ENCODE measurements around the gene ZNF608. TPM values are rescaled to one million over a fixed set of nuclear protein-coding genes. Genes with fewer than 3 reads are reported as not detected.

The ZNF608 gene
- total and polyA plus RNA-seq, 2 donors (not counting 3 experiments of a cell fraction or from before 2014, with no cell fraction given): 16.2 to 33.6 TPM

GRCh38 chr5:124718380-124718789 lies 28.1 kb downstream of the ZNF608 start:
- Histone ChIP-seq H3K79me2 (ENCODE audit: control insufficient read depth, insufficient read depth, low read length) (peaks cover 6% of the 10 kb centered on the region), H3K27ac (ENCODE audit: insufficient read depth, low read depth, low read length) (no peak overlapping the region), H3K4me2 (ENCODE audit: insufficient read depth, low read length) (no peak overlapping the region), H3K4me1 (ENCODE audit: control insufficient read depth, extremely low read depth, insufficient read depth, low read length) (peaks cover 5% of the 10 kb centered on the region), H3K9me1 (replicated peaks; ENCODE audit: control insufficient read depth, extremely low read depth, insufficient read depth, low read length) (no peaks in the 10 kb centered on the region), H3K27me3 (ENCODE audit: control insufficient read depth in 2 of 2, insufficient read depth in 2 of 2, low read length in 2 of 2) (no peaks in the 10 kb centered on the region), H3K9me3 (replicated peaks; ENCODE audit: control insufficient read depth, insufficient read depth, low read length) (no peaks in the 10 kb centered on the region), H3K36me3 (ENCODE audit: control insufficient read depth in 2 of 2, extremely low read depth in 1 of 2, insufficient read depth in 2 of 2, low read length in 2 of 2) (no peaks in the 10 kb centered on the region), H4K20me1 (replicated peaks; ENCODE audit: control insufficient read depth, extremely low read depth, insufficient read depth, low read length) (no peaks in the 10 kb centered on the region), H2AFZ (ENCODE audit: low read depth, low read length) (no peak overlapping the region), H3K4me3 (replicated peaks in 1 of 3; ENCODE audit: insufficient read depth in 1 of 3, low read depth in 1 of 3, low read length in 3 of 3) (no peak overlapping the region), H3K9ac (replicated peaks; ENCODE audit: extremely low read depth, insufficient read depth, low read length) (no peak overlapping the region)
- BruUV-seq (replicated peaks): no TSS peak
- CTCF ChIA-PET: interaction anchor here (0.7 to 1.6 kb wide), 2 partner anchors 10 to 28 kb away, joined by 3 read pairs; no protein-coding TSS in a partner anchor
- DNase-seq (ENCODE audit: low read depth, low spot score) (peak; percentile 51), FAIRE-seq (no peak)
- TF ChIP-seq GATA2 (IDR thresholded peaks at IDR 0.05; ENCODE audit: insufficient read depth, insufficient read length, low read depth, low read length) (peak; percentile 74), FOS (IDR thresholded peaks at IDR 0.05; ENCODE audit: borderline replicate concordance, insufficient read depth, low read length) (no peak)
- TF ChIP-seq, protein P1, sequence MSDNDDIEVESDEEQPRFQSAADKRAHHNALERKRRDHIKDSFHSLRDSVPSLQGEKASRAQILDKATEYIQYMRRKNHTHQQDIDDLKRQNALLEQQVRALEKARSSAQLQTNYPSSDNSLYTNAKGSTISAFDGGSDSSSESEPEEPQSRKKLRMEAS (IDR thresholded peaks at IDR 0.05; ENCODE audit: insufficient read depth, insufficient read length): no peak
- dilution Hi-C loops (cut with MboI; ENCODE audit: extremely low pct_ligation_motif_present, low sequenced_read_pairs): no loop called here
- intact Hi-C loops (cut with micrococcal nuclease): no loop called here
- POLR2A ChIA-PET: no interaction called here

- ChIA-PET CTCF (no interaction called here), POLR2A (no interaction called here)
- no TSS peak for BruUV-seq (replicated peaks)
- no peak for TF ChIP-seq POLR2A (IDR thresholded peaks at IDR 0.05; ENCODE audit: low read depth, low read length)
- TF ChIP-seq FOS (IDR thresholded peaks at IDR 0.05; ENCODE audit: borderline replicate concordance, insufficient read depth, low read length): no peak
- TF ChIP-seq, protein P1 (IDR thresholded peaks at IDR 0.05; ENCODE audit: insufficient read depth, insufficient read length): no peak
- TF ChIP-seq EZH2 (IDR thresholded peaks at IDR 0.05; ENCODE audit: borderline replicate concordance, low read depth, low read length, severe bottlenecking): no peak
- TF ChIP-seq JUN (IDR thresholded peaks at IDR 0.05; ENCODE audit: borderline replicate concordance, insufficient read depth, insufficient read length, low read depth): no peak
- no peak for TF ChIP-seq CTCF (IDR thresholded peaks at IDR 0.05; ENCODE audit: extremely low read depth in 1 of 2, insufficient read depth in 1 of 2, low read depth in 1 of 2, low read length in 2 of 2)
- no peak for TF ChIP-seq MYC (IDR thresholded peaks at IDR 0.05; ENCODE audit: low read depth, low read length)
- no peak for TF ChIP-seq POLR2AphosphoS5 (IDR thresholded peaks at IDR 0.05; ENCODE audit: insufficient read depth, low read depth, low read length)
- dilution Hi-C loops (cut with MboI; ENCODE audit: extremely low pct_ligation_motif_present, low sequenced_read_pairs): no loop called here
- H3K36me3 ChIP-seq (ENCODE audit: control insufficient read depth in 2 of 2, extremely low read depth in 1 of 2, insufficient read depth in 2 of 2, low read length in 2 of 2): peaks cover 0 to 2% of the 10 kb centered on the region in 2 experiments
- H3K9me3 ChIP-seq (replicated peaks; ENCODE audit: control insufficient read depth, insufficient read depth, low read length): no peaks in the 10 kb centered on the region
- peaks cover 5% of the 10 kb centered on the region for H3K79me2 ChIP-seq (ENCODE audit: control insufficient read depth, insufficient read depth, low read length)
- no peak overlapping the region for H3K4me2 ChIP-seq (ENCODE audit: insufficient read depth, low read length)
- no peak overlapping the region for H3K4me3 ChIP-seq (replicated peaks in 1 of 3; ENCODE audit: insufficient read depth in 1 of 3, low read depth in 1 of 3, low read length in 3 of 3)
- intact Hi-C loops (cut with micrococcal nuclease): no loop called here
- DNase-seq (ENCODE audit: low read depth, low spot score): no peak
- H3K27me3 ChIP-seq (ENCODE audit: control insufficient read depth in 2 of 2, insufficient read depth in 2 of 2, low read length in 2 of 2): no peaks in the 10 kb centered on the region
- H4K20me1 ChIP-seq (replicated peaks; ENCODE audit: control insufficient read depth, extremely low read depth, insufficient read depth, low read length): no peaks in the 10 kb centered on the region
- FAIRE-seq: no peak
- H3K9ac ChIP-seq (replicated peaks; ENCODE audit: extremely low read depth, insufficient read depth, low read length): no peak overlapping the region
- H3K9me1 ChIP-seq (replicated peaks; ENCODE audit: control insufficient read depth, extremely low read depth, insufficient read depth, low read length): no peaks in the 10 kb centered on the region
- H3K4me1 ChIP-seq (ENCODE audit: control insufficient read depth, extremely low read depth, insufficient read depth, low read length): peaks cover 7% of the 10 kb centered on the region
- H2AFZ ChIP-seq (ENCODE audit: low read depth, low read length): no peak overlapping the region
- H3K27ac ChIP-seq (ENCODE audit: insufficient read depth, low read depth, low read length): no peak overlapping the region
These were observed 30.3 kb downstream of the ZNF608 start for GRCh38 chr5:124716169-124716568.
